ENCODE measurements around the gene SLC7A5. TPM values are rescaled to one million over a fixed set of nuclear protein-coding genes. Genes with fewer than 3 reads are reported as not detected.
"Not testable (repeated sequence)": the region's sequence is repeated elsewhere in the genome, so short reads cannot be mapped to it uniquely, and the experiment has no call there.

SLC7A5 gene
- polyA plus RNA-seq (2012; ENCODE audit: low read depth, missing spikeins) = 38.5 TPM

GRCh38 chr16:87869061-87869878 is at the start of gene SLC7A5:
Gene SLC7A5, minus strand, starts transcription at chr16:87869507. Its CDS starts 85 bp downstream, at chr16:87869422.
- TF ChIP-seq POLR2AphosphoS5 (IDR thresholded peaks at IDR 0.05; ENCODE audit: low read depth, low read length) (peak; percentile 74; the same call in 1 of the 2 replicates), TAF1 (IDR thresholded peaks at IDR 0.05; ENCODE audit: low read depth, low read length) (0 out of 2 replicates have a peak, but pooled peaks have one; percentile 22), POU2F2 (IDR thresholded peaks at IDR 0.05; ENCODE audit: low read depth, low read length) (0 out of 2 replicates have a peak, but pooled peaks have one; percentile 45), POLR2A (IDR thresholded peaks at IDR 0.05; ENCODE audit: low read depth, low read length) (peak; percentile 78)
- FAIRE-seq (peak; percentile 76), DNase-seq (ENCODE audit: insufficient read length, low spot score) (peak; percentile 42)

GRCh38 chr16:87918338-87918737 is 49.0 kb upstream of the SLC7A5 start:
- TF ChIP-seq TAF1 (IDR thresholded peaks at IDR 0.05; ENCODE audit: low read depth, low read length) (no peak), POU2F2 (IDR thresholded peaks at IDR 0.05; ENCODE audit: low read depth, low read length) (no peak), SPI1 (IDR thresholded peaks at IDR 0.05; ENCODE audit: low read depth, low read length) (no peak), PAX5 (IDR thresholded peaks at IDR 0.05; ENCODE audit: insufficient read depth, low read length, severe bottlenecking) (no peak)
- FAIRE-seq = no peak
- DNase-seq (ENCODE audit: insufficient read length, low spot score) = no peak

GRCh38 chr16:87917503-87917902 is 48.2 kb upstream of the SLC7A5 start:
- FAIRE-seq (peak; percentile 92), DNase-seq (ENCODE audit: insufficient read length, low spot score) (no peak)
- TF ChIP-seq SPI1 (IDR thresholded peaks at IDR 0.05; ENCODE audit: low read depth, low read length) (no peak), POU2F2 (IDR thresholded peaks at IDR 0.05; ENCODE audit: low read depth, low read length) (no peak), PAX5 (IDR thresholded peaks at IDR 0.05; ENCODE audit: insufficient read depth, low read length, severe bottlenecking) (no peak), TAF1 (IDR thresholded peaks at IDR 0.05; ENCODE audit: low read depth, low read length) (no peak), POLR2AphosphoS5 (IDR thresholded peaks at IDR 0.05; ENCODE audit: low read depth, low read length) (no peak), POLR2A (IDR thresholded peaks at IDR 0.05; ENCODE audit: low read depth, low read length) (no peak)

GRCh38 chr16:87914812-87915211 is 45.5 kb upstream of the SLC7A5 start:
- FAIRE-seq (no peak), DNase-seq (ENCODE audit: insufficient read length, low spot score) (no peak)
- no peak for TF ChIP-seq POLR2AphosphoS5 (IDR thresholded peaks at IDR 0.05; ENCODE audit: low read depth, low read length)
- TF ChIP-seq TAF1 (IDR thresholded peaks at IDR 0.05; ENCODE audit: low read depth, low read length) = no peak
- no peak for TF ChIP-seq POU2F2 (IDR thresholded peaks at IDR 0.05; ENCODE audit: low read depth, low read length)
- no peak for TF ChIP-seq PAX5 (IDR thresholded peaks at IDR 0.05; ENCODE audit: insufficient read depth, low read length, severe bottlenecking)
- TF ChIP-seq POLR2A (IDR thresholded peaks at IDR 0.05; ENCODE audit: low read depth, low read length) = no peak
- no peak for TF ChIP-seq SPI1 (IDR thresholded peaks at IDR 0.05; ENCODE audit: low read depth, low read length)

- not testable (repeated sequence) for DNase-seq (ENCODE audit: insufficient read length, low spot score); FAIRE-seq
Observed at GRCh38 chr16:87914021-87914725, 44.9 kb upstream of the SLC7A5 start.

- not testable (repeated sequence) for DNase-seq (ENCODE audit: insufficient read length, low spot score); FAIRE-seq
Observed at GRCh38 chr16:87912691-87913090, 43.4 kb upstream of the SLC7A5 start.

- not testable (repeated sequence) for FAIRE-seq; DNase-seq (ENCODE audit: insufficient read length, low spot score)
Observed at GRCh38 chr16:87911106-87911763, 41.9 kb upstream of the SLC7A5 start.

GRCh38 chr16:87909203-87909935 is 40.1 kb upstream of the SLC7A5 start:
- peak; percentile 97 for FAIRE-seq
- peak; percentile 81 for DNase-seq (ENCODE audit: insufficient read length, low spot score)
- TF ChIP-seq POU2F2 (IDR thresholded peaks at IDR 0.05; ENCODE audit: low read depth, low read length) = peak; percentile 82
- peak; percentile 68 for TF ChIP-seq SPI1 (IDR thresholded peaks at IDR 0.05; ENCODE audit: low read depth, low read length)

GRCh38 chr16:87908101-87908500 is 38.8 kb upstream of the SLC7A5 start:
- not testable (repeated sequence) for DNase-seq (ENCODE audit: insufficient read length, low spot score); FAIRE-seq

GRCh38 chr16:87905521-87905920 is 36.2 kb upstream of the SLC7A5 start:
- DNase-seq (ENCODE audit: insufficient read length, low spot score); FAIRE-seq: not testable (repeated sequence)

GRCh38 chr16:87904963-87905362 is 35.7 kb upstream of the SLC7A5 start:
- not testable (repeated sequence) for DNase-seq (ENCODE audit: insufficient read length, low spot score); FAIRE-seq

- not testable (repeated sequence) for FAIRE-seq
Observed at GRCh38 chr16:87900489-87900888, 31.2 kb upstream of the SLC7A5 start.

More at GRCh38 chr16:87900489-87900888, 31.2 kb upstream of the SLC7A5 start:
- not testable (repeated sequence) for DNase-seq (ENCODE audit: insufficient read length, low spot score)
